Activated CD8-positive, alpha-beta T cell treated with anti-CD3 and anti-CD28 coated beads for 36 hours (primary cell): ENCODE measurements around the gene MTARC2. TPM values are rescaled to one million over a fixed set of nuclear protein-coding genes. Genes with fewer than 3 reads are reported as not detected.

Source experiments
- ATAC-seq: fragments of 200-7000 bp; cut with Tn5 transposase; one replicate; pipeline ENCODE4 v1.10.0; 2021; ENCODE audit warnings: mild to moderate bottlenecking, moderate library complexity
- CTCF ChIA-PET: fragments of 350-600 bp; sonication (Branson Sonifier 250); formaldehyde crosslinking; loops from one replicate; lab custom pipeline; 2021; ENCODE audit warnings: antibody characterized with exemption; lab: Charles Lee
- POLR2A ChIA-PET: fragments of 350-600 bp; sonication (Branson Sonifier 250); formaldehyde crosslinking; loops from one replicate; lab custom pipeline; 2021; ENCODE audit warnings: antibody characterized with exemption; lab: Charles Lee
- DNase-seq: peaks from one replicate; pipeline ENCODE4 v3.0.0-alpha.2; 2020
- H3K27ac Mint-ChIP-seq: one replicate; pipeline ENCODE4 v1.8.0; 2021; ENCODE audit warnings: mild to moderate bottlenecking, mixed read lengths
- H3K27me3 Mint-ChIP-seq: one replicate; pipeline ENCODE4 v1.8.0; 2021; ENCODE audit warnings: mixed read lengths
- H3K36me3 Mint-ChIP-seq: one replicate; pipeline ENCODE4 v1.8.0; 2021; ENCODE audit warnings: low read depth, mixed read lengths
- H3K4me1 Mint-ChIP-seq: one replicate; pipeline ENCODE4 v1.8.0; 2021; ENCODE audit warnings: low read depth, mixed read lengths
- H3K4me3 Mint-ChIP-seq: one replicate; pipeline ENCODE4 v1.8.0; 2021; ENCODE audit warnings: mild to moderate bottlenecking, moderate library complexity, mixed read lengths
- H3K9me3 Mint-ChIP-seq: one replicate; pipeline ENCODE4 v1.8.0; 2021; ENCODE audit warnings: mixed read lengths
- CTCF ChIP-seq: fragments of 200-600 bp; IDR thresholded peaks from one replicate; pipeline ENCODE4 v1.8.0; 2022; ENCODE audit warnings: antibody characterized with exemption, mild to moderate bottlenecking
- intact Hi-C: fragments of 100-400 bp; cut with micrococcal nuclease; formaldehyde crosslinking; loops from one replicate; pipeline ENCODE4 v1.10.0; 2022
- total RNA-seq, 2 experiments: library from RNA; stranded (reverse); gene quantifications; one replicate each; pipeline ENCODE4 v1.2.3, GENCODE V29; 2021

MTARC2 gene
- total RNA-seq, 2 experiments from 2014 or later: not detected

- no peaks in the 10 kb centered on the region for H3K4me1 Mint-ChIP-seq
- DNase-seq (peak; percentile 9), ATAC-seq (no peak)
- no peaks in the 10 kb centered on the region for H3K36me3 Mint-ChIP-seq
- H3K27me3 Mint-ChIP-seq: peaks cover 14% of the 10 kb centered on the region
- no peak overlapping the region for H3K27ac Mint-ChIP-seq
- POLR2A ChIA-PET: no interaction called here
- no peak overlapping the region for H3K4me3 Mint-ChIP-seq
- CTCF ChIA-PET: no interaction called here
- no peak for TF ChIP-seq CTCF
- intact Hi-C loops: loop anchor here (5.0 kb wide), 1 partner anchor 389 kb away; no protein-coding TSS in a partner anchor
- no peaks in the 10 kb centered on the region for H3K9me3 Mint-ChIP-seq
Measured at GRCh38 chr1:220813013-220813412, 64.9 kb downstream of the MTARC2 start.

GRCh38 chr1:220815409-220815808, 67.3 kb downstream of the MTARC2 start:
- H3K27me3 Mint-ChIP-seq: peaks cover 15% of the 10 kb centered on the region
- no peak for TF ChIP-seq CTCF
- intact Hi-C loops: no loop called here
- no peak overlapping the region for H3K27ac Mint-ChIP-seq
- ATAC-seq (no peak), DNase-seq (no peak)
- peaks cover 2% of the 10 kb centered on the region for H3K9me3 Mint-ChIP-seq
- no peaks in the 10 kb centered on the region for H3K4me1 Mint-ChIP-seq
- ChIA-PET POLR2A (no interaction called here), CTCF (interaction anchor here (1.6 kb wide), 1 partner anchor 12 kb away, joined by 4 read pairs; no protein-coding TSS in a partner anchor)
- H3K4me3 Mint-ChIP-seq: no peak overlapping the region
- H3K36me3 Mint-ChIP-seq: no peaks in the 10 kb centered on the region

- intact Hi-C loops: no loop called here
- H3K9me3 Mint-ChIP-seq: peaks cover 4% of the 10 kb centered on the region
- ATAC-seq (no peak), DNase-seq (no peak)
- H3K4me1 Mint-ChIP-seq: no peaks in the 10 kb centered on the region
- no peak for TF ChIP-seq CTCF
- no peaks in the 10 kb centered on the region for H3K36me3 Mint-ChIP-seq
- ChIA-PET POLR2A (no interaction called here), CTCF (no interaction called here)
- H3K27ac Mint-ChIP-seq: no peak overlapping the region
- no peak overlapping the region for H3K4me3 Mint-ChIP-seq
- H3K27me3 Mint-ChIP-seq: peaks cover 8% of the 10 kb centered on the region
Measured at GRCh38 chr1:220817907-220818306, 69.8 kb downstream of the MTARC2 start.

- Mint-ChIP-seq H3K4me1 (no peaks in the 10 kb centered on the region), H3K4me3 (no peak overlapping the region), H3K9me3 (peaks cover 4% of the 10 kb centered on the region), H3K27me3 (peaks cover 5% of the 10 kb centered on the region), H3K36me3 (no peaks in the 10 kb centered on the region), H3K27ac (no peak overlapping the region)
- ChIA-PET POLR2A (no interaction called here), CTCF (interaction anchor here (1.8 kb wide), 1 partner anchor 9 kb away, joined by 8 read pairs; no protein-coding TSS in a partner anchor)
- TF ChIP-seq CTCF: no peak
- intact Hi-C loops: no loop called here
- DNase-seq (no peak), ATAC-seq (no peak)
Measured at GRCh38 chr1:220818421-220819173, 70.5 kb downstream of the MTARC2 start.

GRCh38 chr1:220819467-220820026, 71.4 kb downstream of the MTARC2 start:
- Mint-ChIP-seq H3K36me3 (no peaks in the 10 kb centered on the region), H3K27me3 (peaks cover 8% of the 10 kb centered on the region), H3K9me3 (peaks cover 4% of the 10 kb centered on the region), H3K4me3 (no peak overlapping the region), H3K27ac (no peak overlapping the region), H3K4me1 (no peaks in the 10 kb centered on the region)
- CTCF ChIA-PET: interaction anchor here (1.8 kb wide), 1 partner anchor 9 kb away, joined by 8 read pairs; no protein-coding TSS in a partner anchor
- ATAC-seq (no peak), DNase-seq (no peak)
- no peak for TF ChIP-seq CTCF
- POLR2A ChIA-PET: no interaction called here
- intact Hi-C loops: no loop called here
